Brain microvascular endothelial cell (primary cell): ENCODE measurements around the gene DDHD1.

ENCODE experiments used
- DNase-seq: peaks from one replicate; pipeline ENCODE4 v3.0.0-alpha.2; 2020
- H3K27ac ChIP-seq: fragments of 250-450 bp; sonication (Bioruptor Pico); 2 replicates; pipeline ENCODE4 v1.5.1; 2020; ENCODE audit warnings: mild to moderate bottlenecking, moderate library complexity
- H3K27me3 ChIP-seq: fragments of 250-450 bp; sonication (Bioruptor Pico); replicated peaks from 2 replicates; pipeline ENCODE4 v1.5.1; 2020; ENCODE audit warnings: mild to moderate bottlenecking
- H3K36me3 ChIP-seq: fragments of 250-450 bp; sonication (Bioruptor Pico); replicated peaks from 2 replicates; pipeline ENCODE4 v1.5.1; 2020; ENCODE audit warnings: mild to moderate bottlenecking
- H3K4me3 ChIP-seq: 2 replicates; pipeline ENCODE4 v1.5.1; 2011; ENCODE audit warnings: low read depth, mild to moderate bottlenecking, control low read depth, low read length, moderate library complexity
- in situ Hi-C: cut with HindIII; loops from 2 replicates; pipeline ENCODE4 v1.10.0; 2017; ENCODE audit warnings: low sequenced_read_pairs, low pct_ligation_motif_present
- TF ChIP-seq, protein P1 (sequence below): IDR thresholded peaks from 2 replicates; pipeline ENCODE4 v1.5.1; 2011; ENCODE audit warnings: low read depth, mild to moderate bottlenecking, moderate library complexity, low read length, control low read depth, inconsistent platforms; ENCODE audit errors: missing control alignments

Gene DDHD1

DNA sequence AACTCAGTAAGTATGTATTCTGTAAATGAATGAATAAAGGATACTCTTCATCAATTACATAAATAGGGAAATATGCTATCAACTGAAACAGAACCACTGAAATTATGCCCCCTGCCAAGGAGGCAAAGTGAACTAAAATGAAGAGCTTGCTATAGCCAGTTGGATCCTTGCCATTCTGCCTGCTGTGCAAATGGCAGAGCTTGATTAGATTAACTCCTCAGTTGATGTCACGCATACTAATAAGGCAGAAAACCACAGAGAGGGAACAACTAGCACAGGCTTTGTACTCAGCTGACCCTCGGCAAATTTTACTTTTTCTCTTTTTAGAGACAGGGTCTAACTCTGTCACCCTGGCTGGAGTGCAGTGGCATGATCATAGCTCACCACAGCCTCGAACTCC is 165.6 kb downstream of the DDHD1 start:
- Histone ChIP-seq H3K27ac (no peak overlapping the region), H3K36me3 (no peaks in the 10 kb centered on the region), H3K4me3 (no peak overlapping the region), H3K27me3 (no peaks in the 10 kb centered on the region)
- TF ChIP-seq, protein P1, sequence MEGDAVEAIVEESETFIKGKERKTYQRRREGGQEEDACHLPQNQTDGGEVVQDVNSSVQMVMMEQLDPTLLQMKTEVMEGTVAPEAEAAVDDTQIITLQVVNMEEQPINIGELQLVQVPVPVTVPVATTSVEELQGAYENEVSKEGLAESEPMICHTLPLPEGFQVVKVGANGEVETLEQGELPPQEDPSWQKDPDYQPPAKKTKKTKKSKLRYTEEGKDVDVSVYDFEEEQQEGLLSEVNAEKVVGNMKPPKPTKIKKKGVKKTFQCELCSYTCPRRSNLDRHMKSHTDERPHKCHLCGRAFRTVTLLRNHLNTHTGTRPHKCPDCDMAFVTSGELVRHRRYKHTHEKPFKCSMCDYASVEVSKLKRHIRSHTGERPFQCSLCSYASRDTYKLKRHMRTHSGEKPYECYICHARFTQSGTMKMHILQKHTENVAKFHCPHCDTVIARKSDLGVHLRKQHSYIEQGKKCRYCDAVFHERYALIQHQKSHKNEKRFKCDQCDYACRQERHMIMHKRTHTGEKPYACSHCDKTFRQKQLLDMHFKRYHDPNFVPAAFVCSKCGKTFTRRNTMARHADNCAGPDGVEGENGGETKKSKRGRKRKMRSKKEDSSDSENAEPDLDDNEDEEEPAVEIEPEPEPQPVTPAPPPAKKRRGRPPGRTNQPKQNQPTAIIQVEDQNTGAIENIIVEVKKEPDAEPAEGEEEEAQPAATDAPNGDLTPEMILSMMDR = no peak
- in situ Hi-C loops = no loop called here
- DNase-seq = no peak

- DNase-seq = no peak
- in situ Hi-C loops = no loop called here
- H3K27ac ChIP-seq = no peak overlapping the region
- TF ChIP-seq, protein P1 = no peak
- no peaks in the 10 kb centered on the region for H3K36me3 ChIP-seq
- H3K27me3 ChIP-seq = no peaks in the 10 kb centered on the region
- no peak overlapping the region for H3K4me3 ChIP-seq
Measured at GRCh38 chr14:52987042-52987441, 166.1 kb downstream of the DDHD1 start.
